Measurements from ENCODE around the gene LLCFC1.

GRCh38 chr7:142969183-142969582, 29.9 kb downstream of the LLCFC1 start:
- TF ChIP-seq POLR2AphosphoS5 (IDR thresholded peaks at IDR 0.05; ENCODE audit: low read depth, low read length) = no peak
- no peak for TF ChIP-seq POLR2A (IDR thresholded peaks at IDR 0.05; ENCODE audit: low read depth, low read length)
- no peak for TF ChIP-seq TAF1 (IDR thresholded peaks at IDR 0.05; ENCODE audit: borderline replicate concordance, low read depth, low read length)
